ENCODE measurements around the gene S100A6. TPM values are rescaled to one million over a fixed set of nuclear protein-coding genes. Genes with fewer than 3 reads are reported as not detected.
A peak's percentile ranks its signal among the peaks of the same experiment; 100 is the strongest.

Gene S100A6
- total RNA-seq, 1 donor from 2014 or later, result 14.8 TPM

DNA sequence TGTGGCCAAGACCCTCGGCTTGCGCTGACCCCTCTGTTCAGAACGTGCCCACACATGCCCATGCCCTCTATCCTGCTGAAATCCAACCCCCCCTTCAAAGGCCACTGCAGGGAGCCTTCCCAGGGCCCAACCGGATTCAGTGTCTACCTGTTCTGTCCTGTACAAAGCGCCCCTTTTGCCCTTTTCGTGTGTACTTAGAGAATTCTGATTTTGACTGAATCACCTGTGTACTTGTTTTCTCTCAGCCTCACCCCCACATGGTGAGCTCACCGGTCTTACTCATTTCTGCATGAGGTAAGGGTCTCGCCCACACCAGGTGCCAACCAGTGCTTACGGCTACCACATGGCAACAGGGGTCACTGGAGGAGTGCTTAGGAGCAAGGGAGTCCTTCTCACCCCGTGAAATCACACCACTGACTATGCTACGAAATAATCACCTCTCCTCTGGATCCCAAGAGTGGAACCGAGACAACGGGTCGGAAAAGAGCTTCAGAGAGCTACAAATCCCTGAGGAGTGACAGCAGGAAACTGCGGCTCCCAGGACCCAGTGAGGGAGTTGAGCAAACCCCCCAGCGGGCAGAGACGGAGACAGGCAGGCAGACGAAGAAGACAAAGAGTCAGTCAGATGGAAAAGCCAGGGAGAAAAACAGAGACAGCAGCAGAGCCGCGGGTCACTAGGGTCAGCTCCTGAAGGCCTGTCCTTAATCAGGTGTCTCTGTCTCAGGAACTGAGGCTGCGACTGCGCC, 32.0 kb upstream of the S100A6 start:
- no peak for DNase-seq (ENCODE audit: low spot score, unreplicated experiment)
- Mint-ChIP-seq H3K4me3 (ENCODE audit: low read depth) (no peak overlapping the region), H3K9me3 (ENCODE audit: low read depth) (no peaks in the 10 kb centered on the region), H3K4me1 (ENCODE audit: low read depth) (peaks cover 35% of the 10 kb centered on the region), H3K36me3 (ENCODE audit: insufficient read depth) (no peaks in the 10 kb centered on the region), H3K27ac (peak overlapping the region; percentile 97), H3K27me3 (no peaks in the 10 kb centered on the region)
- TF ChIP-seq, protein P1, sequence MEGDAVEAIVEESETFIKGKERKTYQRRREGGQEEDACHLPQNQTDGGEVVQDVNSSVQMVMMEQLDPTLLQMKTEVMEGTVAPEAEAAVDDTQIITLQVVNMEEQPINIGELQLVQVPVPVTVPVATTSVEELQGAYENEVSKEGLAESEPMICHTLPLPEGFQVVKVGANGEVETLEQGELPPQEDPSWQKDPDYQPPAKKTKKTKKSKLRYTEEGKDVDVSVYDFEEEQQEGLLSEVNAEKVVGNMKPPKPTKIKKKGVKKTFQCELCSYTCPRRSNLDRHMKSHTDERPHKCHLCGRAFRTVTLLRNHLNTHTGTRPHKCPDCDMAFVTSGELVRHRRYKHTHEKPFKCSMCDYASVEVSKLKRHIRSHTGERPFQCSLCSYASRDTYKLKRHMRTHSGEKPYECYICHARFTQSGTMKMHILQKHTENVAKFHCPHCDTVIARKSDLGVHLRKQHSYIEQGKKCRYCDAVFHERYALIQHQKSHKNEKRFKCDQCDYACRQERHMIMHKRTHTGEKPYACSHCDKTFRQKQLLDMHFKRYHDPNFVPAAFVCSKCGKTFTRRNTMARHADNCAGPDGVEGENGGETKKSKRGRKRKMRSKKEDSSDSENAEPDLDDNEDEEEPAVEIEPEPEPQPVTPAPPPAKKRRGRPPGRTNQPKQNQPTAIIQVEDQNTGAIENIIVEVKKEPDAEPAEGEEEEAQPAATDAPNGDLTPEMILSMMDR (IDR thresholded peaks at IDR 0.05; ENCODE audit: unreplicated experiment), result no peak

GRCh38 chr1:153566414-153567371, 30.9 kb upstream of the S100A6 start:
- peaks cover 35% of the 10 kb centered on the region for H3K4me1 Mint-ChIP-seq (ENCODE audit: low read depth)
- H3K36me3 Mint-ChIP-seq (ENCODE audit: insufficient read depth), result no peaks in the 10 kb centered on the region
- TF ChIP-seq, protein P1 (IDR thresholded peaks at IDR 0.05; ENCODE audit: unreplicated experiment), result no peak
- H3K27ac Mint-ChIP-seq, result peak overlapping the region; percentile 97
- H3K9me3 Mint-ChIP-seq (ENCODE audit: low read depth), result no peaks in the 10 kb centered on the region
- no peaks in the 10 kb centered on the region for H3K27me3 Mint-ChIP-seq
- peak; percentile 38 for DNase-seq (ENCODE audit: low spot score, unreplicated experiment)
- peak overlapping the region; percentile 41 for H3K4me3 Mint-ChIP-seq (ENCODE audit: low read depth)

DNA sequence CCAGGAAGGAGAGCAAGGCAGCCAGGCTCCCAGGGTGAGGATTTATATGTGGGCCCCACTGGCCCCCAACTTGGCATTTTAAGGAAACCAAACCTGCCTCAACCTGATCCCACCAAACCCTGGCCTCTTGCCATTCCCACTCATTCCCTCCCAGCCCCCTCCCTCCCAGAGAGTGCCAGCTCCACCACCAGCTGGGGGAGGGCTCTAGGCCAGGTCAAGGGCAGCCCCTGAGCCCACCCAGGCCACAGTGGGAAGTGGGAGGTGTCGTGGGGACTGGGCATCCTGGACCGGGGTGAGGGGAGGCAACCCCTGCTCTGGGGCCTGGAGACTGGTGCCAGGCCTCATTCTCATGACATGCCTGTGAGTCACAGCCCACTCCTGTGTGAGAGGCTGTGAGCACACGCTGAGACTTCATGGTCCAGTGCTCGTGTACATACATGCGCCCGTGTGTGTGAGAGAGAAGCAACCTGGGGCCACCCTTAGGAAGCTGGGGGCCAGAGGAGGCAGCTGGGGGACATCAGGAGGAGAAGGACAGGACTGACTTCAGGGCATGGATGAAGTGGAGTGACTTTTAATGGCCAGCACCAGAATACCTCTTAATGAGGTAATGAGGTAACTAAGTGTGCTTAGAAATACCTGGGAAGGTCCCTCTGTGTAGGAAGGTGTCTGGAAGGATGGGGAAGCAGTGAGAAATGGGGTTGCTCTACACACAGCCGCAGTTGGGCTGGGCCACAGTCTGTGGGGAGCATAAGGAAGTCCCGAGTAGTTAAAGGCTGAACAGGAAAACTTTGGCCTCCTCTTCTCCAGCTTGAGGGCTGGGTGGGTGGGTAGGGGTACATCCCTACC, 30.0 kb upstream of the S100A6 start, which contains the start of gene S100A2:
Gene S100A2 (minus strand): TSS at position 316 of the 846 bp plus-strand sequence. CDS start 1,967 bp downstream, outside the sequence.
- TF ChIP-seq, protein P1 (IDR thresholded peaks at IDR 0.05; ENCODE audit: unreplicated experiment), result no peak
- Mint-ChIP-seq H3K36me3 (ENCODE audit: insufficient read depth) (no peaks in the 10 kb centered on the region), H3K27me3 (no peaks in the 10 kb centered on the region), H3K4me1 (ENCODE audit: low read depth) (peaks cover 30% of the 10 kb centered on the region), H3K4me3 (ENCODE audit: low read depth) (peak within 1 kb of the TSS; percentile 41), H3K9me3 (ENCODE audit: low read depth) (no peaks in the 10 kb centered on the region), H3K27ac (peak within 1 kb of the TSS; percentile 97)
- no peak for DNase-seq (ENCODE audit: low spot score, unreplicated experiment)

- no peak for DNase-seq (ENCODE audit: low spot score, unreplicated experiment)
- H3K4me1 Mint-ChIP-seq (ENCODE audit: low read depth), result peaks cover 28% of the 10 kb centered on the region
- H3K9me3 Mint-ChIP-seq (ENCODE audit: low read depth), result no peaks in the 10 kb centered on the region
- H3K27me3 Mint-ChIP-seq, result no peaks in the 10 kb centered on the region
- no peaks in the 10 kb centered on the region for H3K36me3 Mint-ChIP-seq (ENCODE audit: insufficient read depth)
- no peak overlapping the region for H3K4me3 Mint-ChIP-seq (ENCODE audit: low read depth)
- no peak overlapping the region for H3K27ac Mint-ChIP-seq
- TF ChIP-seq, protein P1 (IDR thresholded peaks at IDR 0.05; ENCODE audit: unreplicated experiment), result no peak
Measured at GRCh38 chr1:153563991-153564390, 28.2 kb upstream of the S100A6 start.
